ENCODE measurements around the gene RAB24.

DNA sequence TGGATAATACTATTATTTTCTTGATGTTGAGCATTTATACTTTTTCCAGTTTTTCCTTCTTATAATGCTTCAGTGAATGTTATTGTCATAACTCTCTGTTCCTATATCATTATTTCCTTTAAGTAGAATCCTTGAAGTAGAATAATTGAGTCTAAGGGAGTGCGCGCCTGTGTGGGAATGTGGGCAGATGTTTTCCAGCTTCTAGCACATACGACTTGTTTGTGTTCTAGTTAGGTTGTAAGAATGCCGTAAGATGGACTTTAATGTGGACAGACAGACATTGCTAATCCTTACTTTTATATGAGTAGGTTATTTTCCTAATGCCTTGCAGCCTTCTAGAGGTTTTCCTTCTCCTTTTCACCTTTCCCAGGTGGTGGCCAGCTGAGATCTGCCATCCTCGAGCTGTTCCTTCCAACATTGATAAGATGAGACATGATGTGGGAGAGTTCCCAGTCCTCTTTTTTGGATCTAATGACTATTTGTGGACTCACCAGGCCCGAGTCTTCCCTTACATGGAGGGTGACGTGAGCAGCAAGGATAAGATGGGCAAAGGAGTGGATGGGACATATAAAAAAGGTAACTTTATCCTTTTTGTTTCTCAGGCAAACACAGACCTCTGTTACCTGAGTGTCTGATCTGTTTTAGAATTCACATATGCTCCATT lies 34.2 kb downstream of the RAB24 start:
- TF ChIP-seq EP300 (IDR thresholded peaks at IDR 0.05; ENCODE audit: borderline replicate concordance): no peak
- TF ChIP-seq YY1 (IDR thresholded peaks at IDR 0.05; ENCODE audit: low read depth): no peak
- TF ChIP-seq, protein P1, sequence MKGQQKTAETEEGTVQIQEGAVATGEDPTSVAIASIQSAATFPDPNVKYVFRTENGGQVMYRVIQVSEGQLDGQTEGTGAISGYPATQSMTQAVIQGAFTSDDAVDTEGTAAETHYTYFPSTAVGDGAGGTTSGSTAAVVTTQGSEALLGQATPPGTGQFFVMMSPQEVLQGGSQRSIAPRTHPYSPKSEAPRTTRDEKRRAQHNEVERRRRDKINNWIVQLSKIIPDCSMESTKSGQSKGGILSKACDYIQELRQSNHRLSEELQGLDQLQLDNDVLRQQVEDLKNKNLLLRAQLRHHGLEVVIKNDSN (IDR thresholded peaks at IDR 0.05): no peak
- TF ChIP-seq, protein P2, sequence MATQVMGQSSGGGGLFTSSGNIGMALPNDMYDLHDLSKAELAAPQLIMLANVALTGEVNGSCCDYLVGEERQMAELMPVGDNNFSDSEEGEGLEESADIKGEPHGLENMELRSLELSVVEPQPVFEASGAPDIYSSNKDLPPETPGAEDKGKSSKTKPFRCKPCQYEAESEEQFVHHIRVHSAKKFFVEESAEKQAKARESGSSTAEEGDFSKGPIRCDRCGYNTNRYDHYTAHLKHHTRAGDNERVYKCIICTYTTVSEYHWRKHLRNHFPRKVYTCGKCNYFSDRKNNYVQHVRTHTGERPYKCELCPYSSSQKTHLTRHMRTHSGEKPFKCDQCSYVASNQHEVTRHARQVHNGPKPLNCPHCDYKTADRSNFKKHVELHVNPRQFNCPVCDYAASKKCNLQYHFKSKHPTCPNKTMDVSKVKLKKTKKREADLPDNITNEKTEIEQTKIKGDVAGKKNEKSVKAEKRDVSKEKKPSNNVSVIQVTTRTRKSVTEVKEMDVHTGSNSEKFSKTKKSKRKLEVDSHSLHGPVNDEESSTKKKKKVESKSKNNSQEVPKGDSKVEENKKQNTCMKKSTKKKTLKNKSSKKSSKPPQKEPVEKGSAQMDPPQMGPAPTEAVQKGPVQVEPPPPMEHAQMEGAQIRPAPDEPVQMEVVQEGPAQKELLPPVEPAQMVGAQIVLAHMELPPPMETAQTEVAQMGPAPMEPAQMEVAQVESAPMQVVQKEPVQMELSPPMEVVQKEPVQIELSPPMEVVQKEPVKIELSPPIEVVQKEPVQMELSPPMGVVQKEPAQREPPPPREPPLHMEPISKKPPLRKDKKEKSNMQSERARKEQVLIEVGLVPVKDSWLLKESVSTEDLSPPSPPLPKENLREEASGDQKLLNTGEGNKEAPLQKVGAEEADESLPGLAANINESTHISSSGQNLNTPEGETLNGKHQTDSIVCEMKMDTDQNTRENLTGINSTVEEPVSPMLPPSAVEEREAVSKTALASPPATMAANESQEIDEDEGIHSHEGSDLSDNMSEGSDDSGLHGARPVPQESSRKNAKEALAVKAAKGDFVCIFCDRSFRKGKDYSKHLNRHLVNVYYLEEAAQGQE (IDR thresholded peaks at IDR 0.05; ENCODE audit: low read depth): no peak
- no peak for TF ChIP-seq NFIC (IDR thresholded peaks at IDR 0.05)
- no peak for TF ChIP-seq TAF1 (IDR thresholded peaks at IDR 0.05; ENCODE audit: low read depth)
- no peak for TF ChIP-seq RAD21 (IDR thresholded peaks at IDR 0.05; ENCODE audit: low read depth)
- TF ChIP-seq, protein P3, sequence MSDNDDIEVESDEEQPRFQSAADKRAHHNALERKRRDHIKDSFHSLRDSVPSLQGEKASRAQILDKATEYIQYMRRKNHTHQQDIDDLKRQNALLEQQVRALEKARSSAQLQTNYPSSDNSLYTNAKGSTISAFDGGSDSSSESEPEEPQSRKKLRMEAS (IDR thresholded peaks at IDR 0.05): no peak
